NCI-H69 (cell line): ENCODE data around the gene VWA3A.
A peak's percentile ranks its signal among the peaks of the same experiment; 100 is the strongest.
"Not testable (repeated sequence)": the region's sequence is repeated elsewhere in the genome, so short reads cannot be mapped to it uniquely, and the experiment has no call there.

ENCODE experiments used
- DNase-seq: peaks from one replicate; lab custom pipeline; 2025; lab: John Stamatoyannopoulos, UW

VWA3A gene

GRCh38 chr16:22089910-22090309 lies 2.4 kb upstream of the VWA3A start:
- DNase-seq, result no peak

- no peak for DNase-seq
Measured at GRCh38 chr16:22091721-22092120, 620 bp upstream of the VWA3A start.

- DNase-seq, result no peak
Measured at GRCh38 chr16:22093331-22093730, 990 bp downstream of the VWA3A start.

- no peak for DNase-seq
Measured at GRCh38 chr16:22093996-22094395, 1.7 kb downstream of the VWA3A start.

GRCh38 chr16:22098405-22099255 lies 6.3 kb downstream of the VWA3A start:
- DNase-seq, result peak; percentile 69

- DNase-seq, result no peak
Measured at GRCh38 chr16:22099256-22099975, 7.1 kb downstream of the VWA3A start.

- no peak for DNase-seq
Measured at GRCh38 chr16:22103441-22103840, 11.1 kb downstream of the VWA3A start.

GRCh38 chr16:22109258-22109898 lies 17.0 kb downstream of the VWA3A start:
- DNase-seq, result no peak

- not testable (repeated sequence) for DNase-seq
Measured at GRCh38 chr16:22111629-22112028, 19.3 kb downstream of the VWA3A start.

- DNase-seq, result no peak
Measured at GRCh38 chr16:22116095-22116700, 23.9 kb downstream of the VWA3A start.

- peak; percentile 69 for DNase-seq
Measured at GRCh38 chr16:22117609-22118008, 25.3 kb downstream of the VWA3A start.

- no peak for DNase-seq
Measured at GRCh38 chr16:22120440-22120839, 28.1 kb downstream of the VWA3A start.

- no peak for DNase-seq
Measured at GRCh38 chr16:22122239-22122638, 29.9 kb downstream of the VWA3A start.

GRCh38 chr16:22123146-22123545 lies 30.8 kb downstream of the VWA3A start:
- no peak for DNase-seq

GRCh38 chr16:22123759-22124490 lies 31.6 kb downstream of the VWA3A start:
- no peak for DNase-seq

GRCh38 chr16:22124583-22125284 lies 32.4 kb downstream of the VWA3A start:
- DNase-seq, result no peak

- DNase-seq, result no peak
Measured at GRCh38 chr16:22126037-22126558, 33.8 kb downstream of the VWA3A start.

- DNase-seq, result not testable (repeated sequence)
Measured at GRCh38 chr16:22128537-22128936, 36.2 kb downstream of the VWA3A start.

GRCh38 chr16:22130528-22130927 lies 38.2 kb downstream of the VWA3A start:
- no peak for DNase-seq

GRCh38 chr16:22132801-22133200 lies 40.5 kb downstream of the VWA3A start:
- DNase-seq, result no peak

GRCh38 chr16:22138482-22138881 lies 46.1 kb downstream of the VWA3A start:
- no peak for DNase-seq
